Endothelial cell of umbilical vein (primary cell): ENCODE results near the gene VIPR2. TPM values are rescaled to one million over a fixed set of nuclear protein-coding genes. Genes with fewer than 3 reads are reported as not detected.

Source experiments
- BruUV-seq: library from RNA; stranded (reverse); fragments of 400-500 nt; replicated peaks from 2 replicates; lab custom pipeline; 2021; lab: Mats Ljungman, UMichigan
- CTCF ChIA-PET: fragments of 300-600, 350-600 bp; sonication (Branson Sonifier 250); formaldehyde crosslinking; loops from one replicate; lab custom pipeline; 2021; ENCODE audit warnings: antibody characterized with exemption, inconsistent platforms; lab: Charles Lee
- POLR2A ChIA-PET: fragments of 300-600, 350-600 bp; sonication (Branson Sonifier 250); formaldehyde crosslinking; loops from one replicate; lab custom pipeline; 2021; ENCODE audit warnings: antibody characterized with exemption, inconsistent platforms; lab: Charles Lee
- DNase-seq: peaks from one replicate; pipeline ENCODE4 v3.0.0-alpha.2; 2011; ENCODE audit warnings: low read depth, low spot score
- FAIRE-seq: peaks from 2 replicates; lab custom pipeline; 2011; peaks lifted over from hg19 to GRCh38; lab: Jason Lieb, UNC
- H2AFZ ChIP-seq: 2 replicates; pipeline ENCODE4 v1.6.0; 2012; ENCODE audit warnings: low read depth, low read length, control low read depth, inconsistent platforms
- H3K27ac ChIP-seq: 2 replicates; pipeline ENCODE4 v1.5.1; 2011; ENCODE audit warnings: low read depth, mild to moderate bottlenecking, control low read depth, low read length, moderate library complexity; ENCODE audit not compliant: insufficient read depth
- H3K27me3 ChIP-seq, 2 experiments: 2 replicates each; pipeline versions ENCODE4 v1.6.0 to v1.6.1; 2011; ENCODE audit warnings: low read length in 2 of 2, mixed read lengths in 1 of 2; ENCODE audit not compliant: control insufficient read depth in 2 of 2, insufficient read depth in 2 of 2
- H3K36me3 ChIP-seq, 2 experiments: 2 replicates in 1 of 2; 3 replicates in 1 of 2; pipeline ENCODE4 v1.5.1; 2011; ENCODE audit warnings: low read length in 2 of 2, mild to moderate bottlenecking in 1 of 2, moderate library complexity in 1 of 2; ENCODE audit not compliant: control insufficient read depth in 2 of 2, insufficient read depth in 2 of 2; ENCODE audit errors: extremely low read depth in 1 of 2
- H3K4me1 ChIP-seq: 3 replicates; pipeline ENCODE4 v1.5.1; 2011; ENCODE audit warnings: mild to moderate bottlenecking, low read length; ENCODE audit not compliant: control insufficient read depth, insufficient read depth; ENCODE audit errors: extremely low read depth
- H3K4me2 ChIP-seq: 2 replicates; pipeline ENCODE4 v1.6.1; 2011; ENCODE audit warnings: low read length, control low read depth, mixed read lengths; ENCODE audit not compliant: insufficient read depth
- H3K4me3 ChIP-seq, 3 experiments: fragments of 200-600 bp in 1 of 3; sonication (generic), shearing (Covaris generic) in 1 of 3; replicated peaks in 1 of 3; 2 replicates each; pipeline ENCODE4 v1.5.1; 2011 to 2016; ENCODE audit warnings: control low read depth in 3 of 3, low read length in 3 of 3, mild to moderate bottlenecking in 2 of 3, inconsistent platforms in 1 of 3, low read depth in 1 of 3, moderate library complexity in 1 of 3; ENCODE audit not compliant: insufficient read depth in 1 of 3
- H3K79me2 ChIP-seq: 2 replicates; pipeline ENCODE4 v1.6.0; 2012; ENCODE audit warnings: low read length, inconsistent platforms; ENCODE audit not compliant: control insufficient read depth, insufficient read depth
- H3K9ac ChIP-seq: replicated peaks from 2 replicates; pipeline ENCODE3; 2011; ENCODE audit warnings: low read length, control low read depth; ENCODE audit not compliant: insufficient read depth; ENCODE audit errors: extremely low read depth
- H3K9me1 ChIP-seq: replicated peaks from 3 replicates; pipeline ENCODE4 v1.6.0; 2011; ENCODE audit warnings: mild to moderate bottlenecking, low read length; ENCODE audit not compliant: control insufficient read depth, insufficient read depth; ENCODE audit errors: extremely low read depth
- H3K9me3 ChIP-seq: replicated peaks from 2 replicates; pipeline ENCODE4 v1.5.1; 2012; ENCODE audit warnings: low read length, inconsistent platforms; ENCODE audit not compliant: control insufficient read depth, insufficient read depth
- H4K20me1 ChIP-seq: replicated peaks from 2 replicates; pipeline ENCODE3; 2011; ENCODE audit warnings: mild to moderate bottlenecking, low read length; ENCODE audit not compliant: control insufficient read depth, insufficient read depth; ENCODE audit errors: extremely low read depth
- EZH2 ChIP-seq: IDR thresholded peaks from 2 replicates; pipeline ENCODE4 v1.6.1; 2012; ENCODE audit warnings: borderline replicate concordance, low read depth, mild to moderate bottlenecking, moderate library complexity, low read length, inconsistent platforms; ENCODE audit not compliant: severe bottlenecking
- FOS ChIP-seq: IDR thresholded peaks from 2 replicates; pipeline ENCODE4 v1.6.1; 2011; ENCODE audit warnings: mild to moderate bottlenecking, low read length, moderate library complexity, borderline replicate concordance; ENCODE audit not compliant: insufficient read depth
- GATA2 ChIP-seq: IDR thresholded peaks from 2 replicates; pipeline ENCODE4 v1.7.0; 2011; ENCODE audit warnings: low read depth, mild to moderate bottlenecking, moderate library complexity, mixed read lengths, low read length; ENCODE audit not compliant: insufficient read length, insufficient read depth
- JUN ChIP-seq: IDR thresholded peaks from 2 replicates; pipeline ENCODE4 v1.6.1; 2011; ENCODE audit warnings: borderline replicate concordance, low read depth; ENCODE audit not compliant: insufficient read length, insufficient read depth
- MYC ChIP-seq: IDR thresholded peaks from one replicate; pipeline ENCODE4 v1.6.1; 2011; ENCODE audit warnings: mild to moderate bottlenecking, low read depth, low read length
- POLR2A ChIP-seq: IDR thresholded peaks from 2 replicates; pipeline ENCODE4 v1.6.1; 2012; ENCODE audit warnings: low read depth, mild to moderate bottlenecking, control low read depth, low read length
- POLR2AphosphoS5 ChIP-seq: IDR thresholded peaks from 2 replicates; pipeline ENCODE4 v1.6.1; 2012; ENCODE audit warnings: low read depth, mild to moderate bottlenecking, control low read depth, low read length, moderate library complexity; ENCODE audit not compliant: insufficient read depth
- dilution Hi-C: fragments of 300-500 bp; cut with MboI; formaldehyde crosslinking; loops from one replicate; pipeline ENCODE4 v1.15.0; 2019; ENCODE audit warnings: low sequenced_read_pairs; ENCODE audit not compliant: extremely low pct_ligation_motif_present
- intact Hi-C: fragments of 100-400 bp; cut with micrococcal nuclease; formaldehyde crosslinking; loops from one replicate; pipeline ENCODE4 v1.10.0; 2022
- polyA plus RNA-seq, 4 experiments: library from polyadenylated mRNA; depleted of rRNA in 3 of 4; stranded (reverse) in 3 of 4; unstranded in 1 of 4; fragments of >200 nt; gene quantifications; 2 replicates each; pipeline versions ENCODE4 v1.2.1 to v1.2.3, GENCODE V29; 2011 to 2012; ENCODE audit warnings: missing spikeins in 1 of 4
- total RNA-seq: library from RNA; stranded (reverse); gene quantifications from 2 replicates; pipeline ENCODE4 v1.2.3, GENCODE V29; 2021
- TF ChIP-seq, protein P1 (sequence below): IDR thresholded peaks from 2 replicates; pipeline ENCODE4 v1.6.1; 2011; ENCODE audit not compliant: insufficient read depth, insufficient read length
- TF ChIP-seq, protein P2 (sequence below), 2 donors: IDR thresholded peaks; 1 replicate in 1 of 2; 2 replicates in 1 of 2; pipeline ENCODE4 v1.5.1; 2011; ENCODE audit warnings: low read length in 2 of 2, mild to moderate bottlenecking in 2 of 2, moderate library complexity in 2 of 2, control low read depth in 1 of 2, inconsistent platforms in 1 of 2, low read depth in 1 of 2; ENCODE audit not compliant: insufficient read depth in 1 of 2; ENCODE audit errors: extremely low read depth in 1 of 2

VIPR2 gene
- total and polyA plus RNA-seq, 2 donors (not counting 3 experiments of a cell fraction or from before 2014, with no cell fraction given): not detected

DNA sequence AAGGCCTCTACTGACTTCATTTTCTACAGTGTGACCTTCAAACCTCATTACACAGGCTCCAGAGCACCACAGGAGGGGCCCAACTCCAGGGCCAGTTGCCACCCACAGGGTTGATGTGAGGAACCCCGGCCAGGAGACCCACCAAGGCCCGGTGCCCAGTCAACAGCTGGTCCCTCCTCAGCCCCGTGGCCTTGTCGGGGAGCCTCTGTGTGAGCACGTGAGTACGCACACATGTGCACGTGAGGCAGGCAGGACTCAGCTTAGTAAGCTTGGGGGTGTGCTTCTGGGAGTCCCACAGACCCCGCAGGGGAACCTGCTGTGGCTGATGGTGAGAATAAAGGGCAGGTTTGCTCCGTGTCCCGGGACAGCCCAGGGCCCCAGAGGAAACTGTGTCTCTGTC, 104.5 kb downstream of the VIPR2 start:
- no peaks in the 10 kb centered on the region for H3K36me3 ChIP-seq
- H3K4me3 ChIP-seq: no peak overlapping the region
- BruUV-seq: no TSS peak
- H2AFZ ChIP-seq: no peak overlapping the region
- H3K9me3 ChIP-seq: no peaks in the 10 kb centered on the region
- no peak overlapping the region for H3K9ac ChIP-seq
- H4K20me1 ChIP-seq: no peaks in the 10 kb centered on the region
- TF ChIP-seq JUN: no peak
- TF ChIP-seq POLR2A: no peak
- TF ChIP-seq, protein P1, sequence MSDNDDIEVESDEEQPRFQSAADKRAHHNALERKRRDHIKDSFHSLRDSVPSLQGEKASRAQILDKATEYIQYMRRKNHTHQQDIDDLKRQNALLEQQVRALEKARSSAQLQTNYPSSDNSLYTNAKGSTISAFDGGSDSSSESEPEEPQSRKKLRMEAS: no peak
- TF ChIP-seq GATA2: no peak
- no peak for TF ChIP-seq POLR2AphosphoS5
- no peak for TF ChIP-seq FOS
- TF ChIP-seq, protein P2, sequence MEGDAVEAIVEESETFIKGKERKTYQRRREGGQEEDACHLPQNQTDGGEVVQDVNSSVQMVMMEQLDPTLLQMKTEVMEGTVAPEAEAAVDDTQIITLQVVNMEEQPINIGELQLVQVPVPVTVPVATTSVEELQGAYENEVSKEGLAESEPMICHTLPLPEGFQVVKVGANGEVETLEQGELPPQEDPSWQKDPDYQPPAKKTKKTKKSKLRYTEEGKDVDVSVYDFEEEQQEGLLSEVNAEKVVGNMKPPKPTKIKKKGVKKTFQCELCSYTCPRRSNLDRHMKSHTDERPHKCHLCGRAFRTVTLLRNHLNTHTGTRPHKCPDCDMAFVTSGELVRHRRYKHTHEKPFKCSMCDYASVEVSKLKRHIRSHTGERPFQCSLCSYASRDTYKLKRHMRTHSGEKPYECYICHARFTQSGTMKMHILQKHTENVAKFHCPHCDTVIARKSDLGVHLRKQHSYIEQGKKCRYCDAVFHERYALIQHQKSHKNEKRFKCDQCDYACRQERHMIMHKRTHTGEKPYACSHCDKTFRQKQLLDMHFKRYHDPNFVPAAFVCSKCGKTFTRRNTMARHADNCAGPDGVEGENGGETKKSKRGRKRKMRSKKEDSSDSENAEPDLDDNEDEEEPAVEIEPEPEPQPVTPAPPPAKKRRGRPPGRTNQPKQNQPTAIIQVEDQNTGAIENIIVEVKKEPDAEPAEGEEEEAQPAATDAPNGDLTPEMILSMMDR (IDR thresholded peaks at IDR 0.05; ENCODE audit: extremely low read depth in 1 of 2, insufficient read depth in 1 of 2, low read depth in 1 of 2, low read length in 2 of 2): no peak
- TF ChIP-seq EZH2: no peak
- no peak for TF ChIP-seq MYC
- H3K4me2 ChIP-seq: no peak overlapping the region
- POLR2A ChIA-PET: no interaction called here
- no peak overlapping the region for H3K27ac ChIP-seq
- dilution Hi-C loops: no loop called here
- no peaks in the 10 kb centered on the region for H3K9me1 ChIP-seq
- H3K79me2 ChIP-seq: no peaks in the 10 kb centered on the region
- intact Hi-C loops: no loop called here
- DNase-seq: no peak
- no peaks in the 10 kb centered on the region for H3K27me3 ChIP-seq
- no peaks in the 10 kb centered on the region for H3K4me1 ChIP-seq
- CTCF ChIA-PET: no interaction called here
- FAIRE-seq: no peak
